Smooth muscle cell (in vitro differentiated cells): ENCODE results near the gene DDAH1. TPM values are rescaled to one million over a fixed set of nuclear protein-coding genes. Genes with fewer than 3 reads are reported as not detected.
A peak's percentile ranks its signal among the peaks of the same experiment; 100 is the strongest.

Source experiments
- DNase-seq: peaks from one replicate; lab custom pipeline; 2025; ENCODE audit not compliant: unreplicated experiment; lab: John Stamatoyannopoulos, UW
- H2AFZ ChIP-seq: fragments of 200-600 bp; sonication (generic); 2 replicates; pipeline ENCODE4 v1.6.0; 2016; ENCODE audit warnings: antibody characterized with exemption, low read depth, mild to moderate bottlenecking
- H3F3A ChIP-seq: fragments of 200-600 bp; sonication (generic); 2 replicates; pipeline ENCODE4 v1.6.0; 2017; ENCODE audit warnings: antibody characterized with exemption, low read depth
- H3K27ac ChIP-seq: fragments of 200-600 bp; sonication (generic); 2 replicates; pipeline ENCODE4 v1.5.1; 2016; ENCODE audit warnings: low read depth, mild to moderate bottlenecking
- H3K27me3 ChIP-seq: fragments of 200-600 bp; sonication (generic); 2 replicates; pipeline ENCODE4 v1.6.1; 2016; ENCODE audit warnings: low read depth, mild to moderate bottlenecking
- H3K36me3 ChIP-seq: fragments of 200-600 bp; sonication (generic); 2 replicates; pipeline ENCODE4 v1.5.1; 2016; ENCODE audit warnings: low read depth
- H3K4me1 ChIP-seq: fragments of 200-600 bp; sonication (generic); 2 replicates; pipeline ENCODE4 v1.5.1; 2016; ENCODE audit warnings: low read depth
- H3K4me2 ChIP-seq: fragments of 200-600 bp; sonication (generic); 2 replicates; pipeline ENCODE4 v1.6.0; 2016; ENCODE audit warnings: mild to moderate bottlenecking
- H3K4me3 ChIP-seq: fragments of 200-600 bp; sonication (generic); 2 replicates; pipeline ENCODE4 v1.5.1; 2016; ENCODE audit warnings: mild to moderate bottlenecking
- H3K79me2 ChIP-seq: fragments of 200-600 bp; sonication (generic); 2 replicates; pipeline ENCODE4 v1.6.0; 2016; ENCODE audit warnings: low read depth, mild to moderate bottlenecking
- H3K9ac ChIP-seq: fragments of 200-600 bp; sonication (generic); 2 replicates; pipeline ENCODE4 v1.6.0; 2016; ENCODE audit warnings: low read depth
- H3K9me3 ChIP-seq: fragments of 200-600 bp; sonication (generic); replicated peaks from 2 replicates; pipeline ENCODE4 v1.5.1; 2016; ENCODE audit warnings: low read depth
- H4K20me1 ChIP-seq: fragments of 200-600 bp; sonication (generic); 2 replicates; pipeline ENCODE4 v1.6.0; 2016; ENCODE audit warnings: low read depth
- CTCF ChIP-seq: fragments of 200-600 bp; sonication (generic); IDR thresholded peaks from 2 replicates; pipeline ENCODE4 v1.5.1; 2017; ENCODE audit warnings: borderline replicate concordance, mild to moderate bottlenecking, antibody characterized with exemption; ENCODE audit not compliant: insufficient read depth, poor library complexity, severe bottlenecking
- WGBS: methylation state at CpG from one replicate; pipeline ENCODE4 v1.1.7; 2016; ENCODE audit warnings: low lambda C conversion rate; 5-methylcytosine and 5-hydroxymethylcytosine counted together
- polyA plus RNA-seq: library from polyadenylated mRNA; unstranded; fragments of >200 nt; fragmentation: Nextera tagmentation; extraction: Ambion mirVana; gene quantifications from 2 replicates; pipeline ENCODE4 v1.2.1, GENCODE V29; 2016
- total RNA-seq: library from RNA; depleted of rRNA; stranded (reverse); fragments of >200 nt; gene quantifications from 2 replicates; pipeline ENCODE4 v1.2.3, GENCODE V29; 2014

The DDAH1 gene
- total and polyA plus RNA-seq, 2 experiments from 2014 or later, result 13.8 to 30.8 TPM

GRCh38 chr1:85334962-85335361 lies 130.0 kb downstream of the DDAH1 start:
- Histone ChIP-seq H3K9ac (no peak overlapping the region), H3K27ac (peak overlapping the region; percentile 10), H3K4me2 (peak overlapping the region; percentile 50)

GRCh38 chr1:85333186-85333585 lies 131.8 kb downstream of the DDAH1 start:
- H3F3A ChIP-seq, result peaks cover 16% of the 10 kb centered on the region
- no peaks in the 10 kb centered on the region for H3K27me3 ChIP-seq
- no peak overlapping the region for H3K9ac ChIP-seq
- no peak overlapping the region for H3K4me3 ChIP-seq
- H3K36me3 ChIP-seq, result no peaks in the 10 kb centered on the region
- no peak overlapping the region for H2AFZ ChIP-seq
- H3K4me2 ChIP-seq, result no peak overlapping the region
- no peak overlapping the region for H3K27ac ChIP-seq
- H4K20me1 ChIP-seq, result no peaks in the 10 kb centered on the region
- H3K4me1 ChIP-seq, result peaks cover 16% of the 10 kb centered on the region
- no peak for TF ChIP-seq CTCF
- WGBS, result 100% methylated on average over 1 of the region's 1 CpG
- no peak for DNase-seq
- no peaks in the 10 kb centered on the region for H3K9me3 ChIP-seq
- no peaks in the 10 kb centered on the region for H3K79me2 ChIP-seq

More at GRCh38 chr1:85334962-85335361, 130.0 kb downstream of the DDAH1 start:
- WGBS, result 51% methylated on average over 2 of the region's 2 CpGs
- Histone ChIP-seq H3K79me2 (no peaks in the 10 kb centered on the region), H3K4me1 (peaks cover 7% of the 10 kb centered on the region), H3K27me3 (no peaks in the 10 kb centered on the region), H3K9me3 (no peaks in the 10 kb centered on the region), H4K20me1 (no peaks in the 10 kb centered on the region), H3K4me3 (no peak overlapping the region), H3K36me3 (no peaks in the 10 kb centered on the region), H2AFZ (no peak overlapping the region), H3F3A (peaks cover 7% of the 10 kb centered on the region)
- DNase-seq, result no peak
- no peak for TF ChIP-seq CTCF

- no peak for TF ChIP-seq CTCF
- Histone ChIP-seq H3K36me3 (no peaks in the 10 kb centered on the region), H3K27ac (no peak overlapping the region), H3K4me2 (no peak overlapping the region), H3K27me3 (no peaks in the 10 kb centered on the region), H2AFZ (no peak overlapping the region), H4K20me1 (no peaks in the 10 kb centered on the region), H3K4me3 (no peak overlapping the region), H3K9ac (no peak overlapping the region), H3F3A (peaks cover 16% of the 10 kb centered on the region), H3K4me1 (peaks cover 16% of the 10 kb centered on the region), H3K9me3 (no peaks in the 10 kb centered on the region), H3K79me2 (no peaks in the 10 kb centered on the region)
- WGBS, result 100% methylated on average over 1 of the region's 1 CpG
- no peak for DNase-seq
Measured at GRCh38 chr1:85332575-85332974, 132.4 kb downstream of the DDAH1 start.

- H3K27ac ChIP-seq, result peak overlapping the region; percentile 94
- H3K4me3 ChIP-seq, result no peak overlapping the region
- peak; percentile 3 for DNase-seq
- H3F3A ChIP-seq, result peaks cover 16% of the 10 kb centered on the region
- no peaks in the 10 kb centered on the region for H3K9me3 ChIP-seq
- WGBS, result 38% methylated on average over 6 of the region's 6 CpGs
- no peaks in the 10 kb centered on the region for H3K36me3 ChIP-seq
- no peak overlapping the region for H2AFZ ChIP-seq
- peaks cover 16% of the 10 kb centered on the region for H3K4me1 ChIP-seq
- no peaks in the 10 kb centered on the region for H3K27me3 ChIP-seq
- peak overlapping the region; percentile 70 for H3K9ac ChIP-seq
- TF ChIP-seq CTCF, result no peak
- no peaks in the 10 kb centered on the region for H3K79me2 ChIP-seq
- H4K20me1 ChIP-seq, result no peaks in the 10 kb centered on the region
- peak overlapping the region; percentile 56 for H3K4me2 ChIP-seq
Measured at GRCh38 chr1:85330711-85331290, 134.2 kb downstream of the DDAH1 start.
